HCT116 (cell line): ENCODE results near the gene CACNA1C.

Experiments used
- POLR2A ChIP-seq: IDR thresholded peaks from 2 replicates; pipeline ENCODE4 v1.7.0; 2011; ENCODE audit warnings: borderline replicate concordance; ENCODE audit not compliant: insufficient read depth, insufficient read length; ENCODE audit errors: extremely low read depth
- POLR2AphosphoS5 ChIP-seq: IDR thresholded peaks from 2 replicates; pipeline ENCODE4 v1.6.1; 2011; ENCODE audit warnings: mild to moderate bottlenecking, low read depth, low read length, moderate library complexity
- TF ChIP-seq, protein P1 (sequence below): IDR thresholded peaks from 2 replicates; pipeline ENCODE4 v1.6.1; 2012
- TF ChIP-seq, protein P2 (sequence below), 3 experiments: fragments of 200-600 bp in 1 of 3; sonication (generic) in 1 of 3; IDR thresholded peaks in 2 of 3; conservative IDR thresholded peaks in 1 of 3; 2 replicates each; pipeline ENCODE4 v1.5.1; 2012 to 2017; ENCODE audit warnings: low read depth in 2 of 3, low read length in 2 of 3, antibody characterized with exemption in 1 of 3, borderline replicate concordance in 1 of 3, control low read depth in 1 of 3, mild to moderate bottlenecking in 1 of 3, mixed read lengths in 1 of 3, mixed run types in 1 of 3, moderate library complexity in 1 of 3; ENCODE audit not compliant: insufficient read depth in 1 of 3

DNA sequence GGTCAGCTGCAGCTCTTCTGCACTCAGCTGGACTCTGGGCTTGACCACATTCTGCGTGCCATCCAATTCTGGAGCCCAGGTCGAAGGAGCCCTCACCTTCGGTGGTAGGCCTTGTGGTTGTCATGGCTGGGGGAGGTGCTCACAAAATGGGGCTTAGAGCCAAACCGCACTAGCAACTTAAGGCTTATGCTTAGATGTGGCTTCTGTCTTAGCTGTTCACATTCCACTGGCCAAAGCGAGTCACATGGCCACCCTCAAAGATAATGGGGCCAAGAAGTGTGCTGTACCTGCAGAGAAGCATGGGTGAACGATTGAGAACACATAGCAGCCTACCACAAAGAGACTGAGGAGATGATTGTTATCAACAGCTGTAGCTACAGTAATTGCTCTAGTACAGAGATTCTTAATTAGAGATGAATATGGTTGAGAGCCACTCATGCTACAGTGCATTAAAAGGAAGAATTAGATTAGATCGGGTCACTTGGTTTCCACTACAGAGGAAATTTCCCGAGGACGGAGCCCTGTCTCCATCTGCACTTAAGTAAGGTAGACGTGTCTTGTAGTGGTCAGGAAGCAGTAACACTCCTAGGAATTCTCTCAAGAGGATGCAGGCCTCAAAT lies 407.4 kb downstream of the CACNA1C start:
- TF ChIP-seq, protein P1, sequence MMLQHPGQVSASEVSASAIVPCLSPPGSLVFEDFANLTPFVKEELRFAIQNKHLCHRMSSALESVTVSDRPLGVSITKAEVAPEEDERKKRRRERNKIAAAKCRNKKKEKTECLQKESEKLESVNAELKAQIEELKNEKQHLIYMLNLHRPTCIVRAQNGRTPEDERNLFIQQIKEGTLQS = no peak
- TF ChIP-seq, protein P2, sequence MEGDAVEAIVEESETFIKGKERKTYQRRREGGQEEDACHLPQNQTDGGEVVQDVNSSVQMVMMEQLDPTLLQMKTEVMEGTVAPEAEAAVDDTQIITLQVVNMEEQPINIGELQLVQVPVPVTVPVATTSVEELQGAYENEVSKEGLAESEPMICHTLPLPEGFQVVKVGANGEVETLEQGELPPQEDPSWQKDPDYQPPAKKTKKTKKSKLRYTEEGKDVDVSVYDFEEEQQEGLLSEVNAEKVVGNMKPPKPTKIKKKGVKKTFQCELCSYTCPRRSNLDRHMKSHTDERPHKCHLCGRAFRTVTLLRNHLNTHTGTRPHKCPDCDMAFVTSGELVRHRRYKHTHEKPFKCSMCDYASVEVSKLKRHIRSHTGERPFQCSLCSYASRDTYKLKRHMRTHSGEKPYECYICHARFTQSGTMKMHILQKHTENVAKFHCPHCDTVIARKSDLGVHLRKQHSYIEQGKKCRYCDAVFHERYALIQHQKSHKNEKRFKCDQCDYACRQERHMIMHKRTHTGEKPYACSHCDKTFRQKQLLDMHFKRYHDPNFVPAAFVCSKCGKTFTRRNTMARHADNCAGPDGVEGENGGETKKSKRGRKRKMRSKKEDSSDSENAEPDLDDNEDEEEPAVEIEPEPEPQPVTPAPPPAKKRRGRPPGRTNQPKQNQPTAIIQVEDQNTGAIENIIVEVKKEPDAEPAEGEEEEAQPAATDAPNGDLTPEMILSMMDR (IDR thresholded peaks at IDR 0.05 in 2 of 3, conservative IDR thresholded peaks at IDR 0.05 in 1 of 3; ENCODE audit: borderline replicate concordance in 1 of 3, insufficient read depth in 1 of 3, low read depth in 2 of 3, low read length in 2 of 3) = no peak
- no peak for TF ChIP-seq POLR2AphosphoS5
- TF ChIP-seq POLR2A = no peak
